GM12878 (cell line): ENCODE measurements around the gene PELI1.

Experiments used
- EP300 ChIP-seq, 2 experiments: fragments of 150-350 bp in 1 of 2; IDR thresholded peaks; 2 replicates each; pipeline ENCODE4 v1.6.1; 2011 to 2012; ENCODE audit warnings: low read depth in 2 of 2, low read length in 2 of 2, borderline replicate concordance in 1 of 2, improper control_type of control experiment in 1 of 2, inconsistent platforms in 1 of 2; ENCODE audit not compliant: control insufficient read depth in 1 of 2
- JUNB ChIP-seq: IDR thresholded peaks from 2 replicates; pipeline ENCODE4 v1.6.1; 2016; ENCODE audit warnings: antibody characterized with exemption, mild to moderate bottlenecking
- NFXL1 ChIP-seq: fragments of 450-650 bp; IDR thresholded peaks from 2 replicates; pipeline ENCODE4 v1.6.1; 2017; ENCODE audit warnings: antibody characterized with exemption, mild to moderate bottlenecking, borderline replicate concordance
- SMAD1 ChIP-seq: fragments of 450-650 bp; IDR thresholded peaks from 2 replicates; pipeline ENCODE4 v1.6.1; 2018; ENCODE audit warnings: mild to moderate bottlenecking, low read depth; ENCODE audit not compliant: partially characterized antibody
- SMARCA5 ChIP-seq: fragments of 450-650 bp; IDR thresholded peaks from 2 replicates; pipeline ENCODE4 v1.6.1; 2017; ENCODE audit warnings: mild to moderate bottlenecking
- SREBF2 ChIP-seq: IDR thresholded peaks from 2 replicates; pipeline ENCODE4 v1.6.1; 2012; ENCODE audit warnings: mild to moderate bottlenecking, low read length
- TF ChIP-seq, protein P1 (sequence below): fragments of 450-650 bp; IDR thresholded peaks from 2 replicates; pipeline ENCODE4 v1.6.1; 2016; ENCODE audit warnings: mild to moderate bottlenecking
- TF ChIP-seq, protein P2 (sequence below): IDR thresholded peaks from 2 replicates; pipeline ENCODE4 v1.6.1; 2012; ENCODE audit warnings: low read length, inconsistent platforms
- TF ChIP-seq, protein P3 (sequence below), 3 experiments: IDR thresholded peaks in 2 of 3; conservative IDR thresholded peaks in 1 of 3; 2 replicates each; pipeline ENCODE4 v1.5.1; 2011; ENCODE audit warnings: low read depth in 3 of 3, low read length in 3 of 3, mild to moderate bottlenecking in 3 of 3, control low read depth in 2 of 3, moderate library complexity in 2 of 3, inconsistent platforms in 1 of 3, mixed read lengths in 1 of 3; ENCODE audit not compliant: control insufficient read depth in 2 of 3, insufficient read depth in 1 of 3; ENCODE audit errors: extremely low read depth in 1 of 3

DNA sequence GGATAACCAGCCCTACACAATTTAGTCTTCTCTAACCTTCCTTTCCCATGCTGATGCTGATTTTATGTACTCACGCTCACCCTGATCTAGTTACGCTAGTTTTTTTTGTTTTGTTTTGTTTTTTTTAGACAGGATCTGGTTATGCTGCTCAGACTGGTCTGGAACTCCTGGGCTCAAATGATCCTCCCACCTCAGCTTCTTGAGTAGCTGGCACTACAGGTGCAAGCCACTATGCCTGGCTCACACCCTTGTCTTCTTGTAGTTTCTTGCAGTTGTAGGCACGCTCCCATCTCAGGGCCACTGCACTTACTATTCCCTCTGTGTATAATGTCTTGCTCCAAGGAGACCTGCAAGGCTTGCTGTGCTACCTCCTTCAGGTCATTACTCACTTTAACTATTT is 6.2 kb downstream of the PELI1 start:
- TF ChIP-seq SREBF2 (no peak), EP300 (IDR thresholded peaks at IDR 0.05; ENCODE audit: borderline replicate concordance in 1 of 2, control insufficient read depth in 1 of 2, low read depth in 2 of 2, low read length in 2 of 2) (no peak), JUNB (no peak), SMARCA5 (no peak), NFXL1 (no peak), SMAD1 (no peak)
- TF ChIP-seq, protein P1, sequence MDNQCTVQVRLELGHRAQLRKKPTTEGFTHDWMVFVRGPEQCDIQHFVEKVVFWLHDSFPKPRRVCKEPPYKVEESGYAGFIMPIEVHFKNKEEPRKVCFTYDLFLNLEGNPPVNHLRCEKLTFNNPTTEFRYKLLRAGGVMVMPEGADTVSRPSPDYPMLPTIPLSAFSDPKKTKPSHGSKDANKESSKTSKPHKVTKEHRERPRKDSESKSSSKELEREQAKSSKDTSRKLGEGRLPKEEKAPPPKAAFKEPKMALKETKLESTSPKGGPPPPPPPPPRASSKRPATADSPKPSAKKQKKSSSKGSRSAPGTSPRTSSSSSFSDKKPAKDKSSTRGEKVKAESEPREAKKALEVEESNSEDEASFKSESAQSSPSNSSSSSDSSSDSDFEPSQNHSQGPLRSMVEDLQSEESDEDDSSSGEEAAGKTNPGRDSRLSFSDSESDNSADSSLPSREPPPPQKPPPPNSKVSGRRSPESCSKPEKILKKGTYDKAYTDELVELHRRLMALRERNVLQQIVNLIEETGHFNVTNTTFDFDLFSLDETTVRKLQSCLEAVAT = no peak
- TF ChIP-seq, protein P2, sequence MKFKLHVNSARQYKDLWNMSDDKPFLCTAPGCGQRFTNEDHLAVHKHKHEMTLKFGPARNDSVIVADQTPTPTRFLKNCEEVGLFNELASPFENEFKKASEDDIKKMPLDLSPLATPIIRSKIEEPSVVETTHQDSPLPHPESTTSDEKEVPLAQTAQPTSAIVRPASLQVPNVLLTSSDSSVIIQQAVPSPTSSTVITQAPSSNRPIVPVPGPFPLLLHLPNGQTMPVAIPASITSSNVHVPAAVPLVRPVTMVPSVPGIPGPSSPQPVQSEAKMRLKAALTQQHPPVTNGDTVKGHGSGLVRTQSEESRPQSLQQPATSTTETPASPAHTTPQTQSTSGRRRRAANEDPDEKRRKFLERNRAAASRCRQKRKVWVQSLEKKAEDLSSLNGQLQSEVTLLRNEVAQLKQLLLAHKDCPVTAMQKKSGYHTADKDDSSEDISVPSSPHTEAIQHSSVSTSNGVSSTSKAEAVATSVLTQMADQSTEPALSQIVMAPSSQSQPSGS = no peak
- TF ChIP-seq, protein P3, sequence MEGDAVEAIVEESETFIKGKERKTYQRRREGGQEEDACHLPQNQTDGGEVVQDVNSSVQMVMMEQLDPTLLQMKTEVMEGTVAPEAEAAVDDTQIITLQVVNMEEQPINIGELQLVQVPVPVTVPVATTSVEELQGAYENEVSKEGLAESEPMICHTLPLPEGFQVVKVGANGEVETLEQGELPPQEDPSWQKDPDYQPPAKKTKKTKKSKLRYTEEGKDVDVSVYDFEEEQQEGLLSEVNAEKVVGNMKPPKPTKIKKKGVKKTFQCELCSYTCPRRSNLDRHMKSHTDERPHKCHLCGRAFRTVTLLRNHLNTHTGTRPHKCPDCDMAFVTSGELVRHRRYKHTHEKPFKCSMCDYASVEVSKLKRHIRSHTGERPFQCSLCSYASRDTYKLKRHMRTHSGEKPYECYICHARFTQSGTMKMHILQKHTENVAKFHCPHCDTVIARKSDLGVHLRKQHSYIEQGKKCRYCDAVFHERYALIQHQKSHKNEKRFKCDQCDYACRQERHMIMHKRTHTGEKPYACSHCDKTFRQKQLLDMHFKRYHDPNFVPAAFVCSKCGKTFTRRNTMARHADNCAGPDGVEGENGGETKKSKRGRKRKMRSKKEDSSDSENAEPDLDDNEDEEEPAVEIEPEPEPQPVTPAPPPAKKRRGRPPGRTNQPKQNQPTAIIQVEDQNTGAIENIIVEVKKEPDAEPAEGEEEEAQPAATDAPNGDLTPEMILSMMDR (IDR thresholded peaks at IDR 0.05 in 2 of 3, conservative IDR thresholded peaks at IDR 0.05 in 1 of 3; ENCODE audit: control insufficient read depth in 2 of 3, extremely low read depth in 1 of 3, insufficient read depth in 1 of 3, low read depth in 3 of 3, low read length in 3 of 3) = no peak
